ENCODE measurements around the gene LIN9.

DNA sequence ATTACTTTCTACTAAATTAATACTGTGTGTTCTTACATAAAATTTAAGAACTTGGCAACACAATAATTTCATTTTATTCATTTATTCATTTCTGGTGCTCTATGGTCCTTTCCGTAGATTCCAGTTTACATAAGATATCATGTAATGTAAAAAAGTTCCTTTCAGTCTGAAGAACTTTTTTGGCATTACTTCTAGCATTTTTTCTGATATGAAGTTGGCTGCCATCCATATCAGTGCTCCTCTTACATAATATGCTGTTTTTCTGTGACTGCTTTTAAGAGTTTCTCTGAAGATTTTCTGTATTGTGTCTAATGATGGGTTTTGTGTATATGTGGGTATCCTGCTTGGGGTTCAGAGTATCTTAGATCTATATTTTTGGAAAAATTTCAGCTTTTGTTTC is 34.8 kb downstream of the LIN9 start:
- no peak for TF ChIP-seq POLR2A (IDR thresholded peaks at IDR 0.05)
- TF ChIP-seq, protein P1, sequence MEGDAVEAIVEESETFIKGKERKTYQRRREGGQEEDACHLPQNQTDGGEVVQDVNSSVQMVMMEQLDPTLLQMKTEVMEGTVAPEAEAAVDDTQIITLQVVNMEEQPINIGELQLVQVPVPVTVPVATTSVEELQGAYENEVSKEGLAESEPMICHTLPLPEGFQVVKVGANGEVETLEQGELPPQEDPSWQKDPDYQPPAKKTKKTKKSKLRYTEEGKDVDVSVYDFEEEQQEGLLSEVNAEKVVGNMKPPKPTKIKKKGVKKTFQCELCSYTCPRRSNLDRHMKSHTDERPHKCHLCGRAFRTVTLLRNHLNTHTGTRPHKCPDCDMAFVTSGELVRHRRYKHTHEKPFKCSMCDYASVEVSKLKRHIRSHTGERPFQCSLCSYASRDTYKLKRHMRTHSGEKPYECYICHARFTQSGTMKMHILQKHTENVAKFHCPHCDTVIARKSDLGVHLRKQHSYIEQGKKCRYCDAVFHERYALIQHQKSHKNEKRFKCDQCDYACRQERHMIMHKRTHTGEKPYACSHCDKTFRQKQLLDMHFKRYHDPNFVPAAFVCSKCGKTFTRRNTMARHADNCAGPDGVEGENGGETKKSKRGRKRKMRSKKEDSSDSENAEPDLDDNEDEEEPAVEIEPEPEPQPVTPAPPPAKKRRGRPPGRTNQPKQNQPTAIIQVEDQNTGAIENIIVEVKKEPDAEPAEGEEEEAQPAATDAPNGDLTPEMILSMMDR (IDR thresholded peaks at IDR 0.05 in 8 of 11, conservative IDR thresholded peaks at IDR 0.05 in 3 of 11) = no peak
- no peak for TF ChIP-seq POLR2AphosphoS5 (IDR thresholded peaks at IDR 0.05)
